DND-41 (cell line): ENCODE measurements around the gene MXRA5.

ENCODE experiments used
- ATAC-seq: fragments of 200-7000 bp; cut with Tn5 transposase; 3 replicates; pipeline ENCODE4 v1.9.1; 2021; ENCODE audit warnings: low read depth; ENCODE audit not compliant: insufficient read depth
- DNase-seq: peaks from one replicate; pipeline ENCODE4 v3.0.0-alpha.2; 2020
- H2AFZ ChIP-seq: 2 replicates; pipeline ENCODE4 v1.6.0; 2012; ENCODE audit warnings: low read depth, low read length
- H3K27ac ChIP-seq: 2 replicates; pipeline ENCODE4 v1.5.1; 2012; ENCODE audit warnings: low read length, inconsistent platforms
- H3K27me3 ChIP-seq: fragments of 200-600 bp; sonication (generic); 2 replicates; pipeline ENCODE4 v1.6.0; 2012; ENCODE audit warnings: low read length, mild to moderate bottlenecking, inconsistent platforms; ENCODE audit not compliant: insufficient read depth, poor library complexity
- H3K36me3 ChIP-seq: 2 replicates; pipeline ENCODE4 v1.5.1; 2012; ENCODE audit warnings: low read length, inconsistent platforms; ENCODE audit not compliant: insufficient read depth
- H3K4me1 ChIP-seq: 2 replicates; pipeline ENCODE4 v1.5.1; 2012; ENCODE audit warnings: mild to moderate bottlenecking, low read length; ENCODE audit not compliant: insufficient read depth
- H3K4me2 ChIP-seq: 2 replicates; pipeline ENCODE4 v1.6.0; 2012; ENCODE audit warnings: mild to moderate bottlenecking, moderate library complexity, low read length, inconsistent platforms; ENCODE audit not compliant: insufficient read depth
- H3K4me3 ChIP-seq, 2 experiments: fragments of 200-600 bp in 1 of 2; shearing (Covaris generic) in 1 of 2; 2 replicates each; pipeline ENCODE4 v1.5.1; 2012 to 2016; ENCODE audit warnings: inconsistent platforms in 2 of 2, low read length in 2 of 2, mild to moderate bottlenecking in 2 of 2, low read depth in 1 of 2, moderate library complexity in 1 of 2
- H3K79me2 ChIP-seq: 2 replicates; pipeline ENCODE4 v1.6.0; 2012; ENCODE audit warnings: low read length, inconsistent platforms; ENCODE audit not compliant: insufficient read depth
- H3K9ac ChIP-seq: 2 replicates; pipeline ENCODE4 v1.6.0; 2012; ENCODE audit warnings: low read depth, mild to moderate bottlenecking, inconsistent platforms, low read length, moderate library complexity
- H3K9me3 ChIP-seq: 2 replicates; pipeline ENCODE4 v1.5.1; 2012; ENCODE audit warnings: low read length, moderate library complexity, mild to moderate bottlenecking, inconsistent platforms; ENCODE audit not compliant: insufficient read depth, severe bottlenecking
- H4K20me1 ChIP-seq: 2 replicates; pipeline ENCODE4 v1.6.0; 2012; ENCODE audit warnings: low read length; ENCODE audit not compliant: insufficient read depth
- EZH2 ChIP-seq: IDR thresholded peaks from 3 replicates; pipeline ENCODE4 v1.6.1; 2012; ENCODE audit warnings: borderline replicate concordance, low read depth, mild to moderate bottlenecking, moderate library complexity, low read length, inconsistent platforms; ENCODE audit not compliant: severe bottlenecking
- TF ChIP-seq, protein P1 (sequence below): IDR thresholded peaks from 2 replicates; pipeline ENCODE4 v1.5.1; 2012; ENCODE audit warnings: borderline replicate concordance, low read length, moderate library complexity, mild to moderate bottlenecking; ENCODE audit not compliant: poor library complexity, severe bottlenecking; ENCODE audit errors: extremely low read depth

The MXRA5 gene

DNA sequence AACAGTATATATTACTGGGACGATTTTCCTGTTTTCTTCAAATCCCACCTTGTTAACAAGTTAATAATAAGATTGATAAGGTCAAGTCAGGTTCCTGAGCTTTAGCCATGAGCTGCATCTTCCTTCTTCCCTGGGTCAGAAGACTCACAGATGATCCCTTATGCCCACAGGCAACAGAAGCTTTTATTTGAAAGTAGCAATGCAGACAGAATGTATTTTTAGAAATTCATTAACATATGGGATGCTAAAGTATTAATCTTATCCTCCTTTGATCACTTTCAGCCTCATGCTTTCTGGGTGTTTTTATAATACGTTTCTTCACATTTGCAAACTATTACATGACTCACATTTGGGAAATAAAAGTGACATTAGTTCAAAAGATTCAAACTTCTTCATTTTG, 42.0 kb upstream of the MXRA5 start:
- H3K79me2 ChIP-seq = no peaks in the 10 kb centered on the region
- ATAC-seq (no peak), DNase-seq (no peak)
- H3K27ac ChIP-seq = no peak overlapping the region
- no peak overlapping the region for H2AFZ ChIP-seq
- no peaks in the 10 kb centered on the region for H3K9me3 ChIP-seq
- H3K4me3 ChIP-seq = no peak overlapping the region
- H3K4me2 ChIP-seq = no peak overlapping the region
- no peaks in the 10 kb centered on the region for H4K20me1 ChIP-seq
- H3K4me1 ChIP-seq = no peaks in the 10 kb centered on the region
- no peaks in the 10 kb centered on the region for H3K36me3 ChIP-seq
- no peaks in the 10 kb centered on the region for H3K27me3 ChIP-seq
- TF ChIP-seq EZH2 = no peak
- TF ChIP-seq, protein P1, sequence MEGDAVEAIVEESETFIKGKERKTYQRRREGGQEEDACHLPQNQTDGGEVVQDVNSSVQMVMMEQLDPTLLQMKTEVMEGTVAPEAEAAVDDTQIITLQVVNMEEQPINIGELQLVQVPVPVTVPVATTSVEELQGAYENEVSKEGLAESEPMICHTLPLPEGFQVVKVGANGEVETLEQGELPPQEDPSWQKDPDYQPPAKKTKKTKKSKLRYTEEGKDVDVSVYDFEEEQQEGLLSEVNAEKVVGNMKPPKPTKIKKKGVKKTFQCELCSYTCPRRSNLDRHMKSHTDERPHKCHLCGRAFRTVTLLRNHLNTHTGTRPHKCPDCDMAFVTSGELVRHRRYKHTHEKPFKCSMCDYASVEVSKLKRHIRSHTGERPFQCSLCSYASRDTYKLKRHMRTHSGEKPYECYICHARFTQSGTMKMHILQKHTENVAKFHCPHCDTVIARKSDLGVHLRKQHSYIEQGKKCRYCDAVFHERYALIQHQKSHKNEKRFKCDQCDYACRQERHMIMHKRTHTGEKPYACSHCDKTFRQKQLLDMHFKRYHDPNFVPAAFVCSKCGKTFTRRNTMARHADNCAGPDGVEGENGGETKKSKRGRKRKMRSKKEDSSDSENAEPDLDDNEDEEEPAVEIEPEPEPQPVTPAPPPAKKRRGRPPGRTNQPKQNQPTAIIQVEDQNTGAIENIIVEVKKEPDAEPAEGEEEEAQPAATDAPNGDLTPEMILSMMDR = no peak
- H3K9ac ChIP-seq = no peak overlapping the region

DNA sequence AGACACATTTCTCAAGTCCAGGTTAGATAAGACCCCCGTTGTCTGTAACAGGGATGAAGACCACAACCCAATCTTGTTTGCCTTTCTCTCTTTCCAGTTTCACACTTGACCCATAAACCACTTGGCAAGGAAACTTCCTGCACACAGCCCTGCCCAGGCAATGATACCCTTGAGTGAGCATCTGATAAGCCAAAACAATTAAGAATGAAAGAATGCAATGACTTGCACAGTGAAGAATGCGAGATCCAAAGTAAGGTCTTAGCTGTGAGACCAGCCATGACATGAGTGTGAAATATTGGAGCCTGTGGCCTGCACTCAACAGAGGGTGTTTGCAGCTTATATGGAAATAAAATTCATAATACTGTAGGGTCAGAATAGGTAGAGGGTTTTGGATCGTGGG, 37.9 kb upstream of the MXRA5 start:
- Histone ChIP-seq H3K9me3 (no peaks in the 10 kb centered on the region), H3K79me2 (no peaks in the 10 kb centered on the region), H4K20me1 (no peaks in the 10 kb centered on the region), H3K9ac (no peak overlapping the region), H3K4me2 (no peak overlapping the region), H2AFZ (no peak overlapping the region), H3K27ac (no peak overlapping the region), H3K4me1 (no peaks in the 10 kb centered on the region), H3K27me3 (no peaks in the 10 kb centered on the region), H3K36me3 (no peaks in the 10 kb centered on the region), H3K4me3 (no peak overlapping the region)
- DNase-seq = no peak
- ATAC-seq = no peak
- TF ChIP-seq, protein P1 = no peak
- no peak for TF ChIP-seq EZH2

DNA sequence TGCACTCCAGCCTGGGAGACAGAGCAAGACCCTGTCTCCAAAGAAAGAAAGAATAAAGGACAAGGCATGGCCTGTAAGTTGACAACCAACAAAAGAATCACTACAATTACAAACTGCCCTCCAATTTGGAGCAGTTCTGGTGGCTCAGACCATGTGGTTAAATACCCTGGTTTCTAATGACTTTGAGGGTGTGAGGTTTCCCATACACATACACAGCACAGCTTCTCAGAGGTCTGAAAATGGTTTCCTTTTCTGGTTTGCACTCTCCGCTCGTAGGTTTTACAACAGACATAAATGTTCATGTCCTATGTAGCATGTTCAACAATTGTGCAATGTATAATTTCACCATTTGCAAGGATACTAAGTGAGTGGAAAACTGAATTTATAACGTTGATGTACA, 34.2 kb upstream of the MXRA5 start:
- no peak overlapping the region for H3K27ac ChIP-seq
- ATAC-seq = no peak
- no peak for DNase-seq
- no peak overlapping the region for H2AFZ ChIP-seq
- no peaks in the 10 kb centered on the region for H3K4me1 ChIP-seq
- no peak overlapping the region for H3K4me3 ChIP-seq
- no peaks in the 10 kb centered on the region for H3K36me3 ChIP-seq
- no peak for TF ChIP-seq EZH2
- TF ChIP-seq, protein P1 = no peak
- H3K9ac ChIP-seq = no peak overlapping the region
- H3K9me3 ChIP-seq = no peaks in the 10 kb centered on the region
- no peaks in the 10 kb centered on the region for H3K27me3 ChIP-seq
- H3K79me2 ChIP-seq = no peaks in the 10 kb centered on the region
- no peak overlapping the region for H3K4me2 ChIP-seq
- H4K20me1 ChIP-seq = no peaks in the 10 kb centered on the region

DNA sequence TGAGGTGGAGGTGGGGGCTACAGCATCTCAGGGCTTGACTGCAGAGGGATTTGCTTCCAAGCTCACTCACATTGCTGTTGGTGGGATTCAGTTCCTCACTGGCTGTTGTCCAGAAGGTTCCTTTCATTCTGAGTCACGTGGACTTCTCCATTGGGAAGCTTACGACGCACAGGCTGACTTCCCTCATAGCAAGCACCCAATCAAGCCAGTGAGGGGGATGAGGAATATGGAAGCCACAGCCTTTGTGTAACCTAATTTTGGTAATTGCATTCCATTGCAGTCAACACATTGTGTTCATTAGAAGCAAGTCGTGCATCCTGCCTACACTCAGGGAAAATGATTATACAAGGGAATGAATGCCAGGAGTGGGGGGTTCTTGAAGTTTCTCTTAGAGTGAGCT, 32.7 kb upstream of the MXRA5 start:
- H3K36me3 ChIP-seq = no peaks in the 10 kb centered on the region
- H4K20me1 ChIP-seq = no peaks in the 10 kb centered on the region
- no peak for DNase-seq
- no peak overlapping the region for H3K9ac ChIP-seq
- no peaks in the 10 kb centered on the region for H3K27me3 ChIP-seq
- H3K4me3 ChIP-seq = no peak overlapping the region
- TF ChIP-seq, protein P1 = no peak
- TF ChIP-seq EZH2 = no peak
- no peak for ATAC-seq
- no peaks in the 10 kb centered on the region for H3K9me3 ChIP-seq
- no peak overlapping the region for H2AFZ ChIP-seq
- no peaks in the 10 kb centered on the region for H3K79me2 ChIP-seq
- H3K4me2 ChIP-seq = no peak overlapping the region
- H3K4me1 ChIP-seq = no peaks in the 10 kb centered on the region
- no peak overlapping the region for H3K27ac ChIP-seq
